ENCODE data around the gene PTH1R. TPM values are rescaled to one million over a fixed set of nuclear protein-coding genes. Genes with fewer than 3 reads are reported as not detected.

PTH1R gene
- total RNA-seq, 1 experiment from 2014 or later: 0.32 TPM

DNA sequence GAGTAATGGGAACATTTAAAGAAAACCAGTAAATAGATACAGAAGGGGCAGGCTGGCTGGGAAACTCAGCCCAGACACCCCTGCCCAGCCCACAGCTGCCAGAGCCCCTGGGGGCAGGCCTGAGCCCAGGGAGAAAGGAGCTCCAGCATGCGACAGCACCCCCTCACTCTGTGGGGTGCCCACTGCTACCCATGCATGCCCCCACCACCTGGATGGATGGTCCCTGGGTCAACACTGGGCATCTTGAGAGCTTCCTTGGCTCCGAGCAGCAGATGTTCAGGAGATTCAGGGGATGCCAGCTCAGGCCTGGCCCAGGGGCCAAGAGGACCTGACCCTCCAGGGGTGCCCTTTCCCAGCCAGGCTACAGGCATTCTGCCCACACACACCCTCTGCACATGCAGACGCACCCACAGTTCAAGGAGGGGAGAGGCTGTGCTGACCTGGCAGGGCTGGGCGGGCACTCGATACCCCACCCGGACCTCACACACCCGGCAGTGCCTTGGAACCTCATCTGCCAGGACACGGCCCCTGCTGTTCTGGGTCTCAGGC is 31.5 kb downstream of the PTH1R start:
- no peak for DNase-seq (ENCODE audit: low read depth, low spot score)

More for the DNA sequence above, 31.5 kb downstream of the PTH1R start:
- no peaks in the 10 kb centered on the region for H3K9me2 ChIP-seq (ENCODE audit: insufficient read depth)
- no peak overlapping the region for H3K27ac ChIP-seq (ENCODE audit: low read depth, low read length)
- ATAC-seq: peak; percentile 8
- H3K79me2 ChIP-seq (ENCODE audit: insufficient read depth, low read length): no peaks in the 10 kb centered on the region
- no peak overlapping the region for H3K9ac ChIP-seq (ENCODE audit: low read length)
- no TSS peak for BruUV-seq (replicated peaks)
- no peaks in the 10 kb centered on the region for H3K9me3 ChIP-seq (ENCODE audit: control insufficient read depth in 1 of 2, insufficient read depth in 1 of 2, low read depth in 1 of 2, low read length in 2 of 2)
- intact Hi-C loops (cut with micrococcal nuclease): loop anchor here (1.0 to 2.0 kb wide), 3 partner anchors 42 to 246 kb away; no protein-coding TSS in a partner anchor
- H4K20me1 ChIP-seq (ENCODE audit: insufficient read depth): no peaks in the 10 kb centered on the region
- peak overlapping the region; percentile 30; the same call in 1 of the 2 replicates for H3K4me2 ChIP-seq (ENCODE audit: low read length)
- no peak overlapping the region for H2AFZ ChIP-seq (ENCODE audit: low read depth, low read length, poor library complexity, severe bottlenecking)
- no peaks in the 10 kb centered on the region for H3K27me3 ChIP-seq (ENCODE audit: insufficient read depth, low read length)
- ChIA-PET POLR2A (no interaction called here), RAD21 (ENCODE audit: low non-redundant PET in 1 of 2, low total read pairs in 2 of 2, uncharacterized antibody in 2 of 2, unreplicated experiment in 2 of 2) (interaction anchor here (0.6 to 1.0 kb wide), 2 partner anchors 415 to 420 kb away, joined by 3 read pairs; no protein-coding TSS in a partner anchor), CTCF (interaction anchor here (0.8 to 1.8 kb wide), 11 partner anchors 8 to 531 kb away, joined by 3 to 11 read pairs (median 5); no protein-coding TSS in a partner anchor)
- H3K36me3 ChIP-seq (ENCODE audit: control insufficient read depth in 1 of 2, insufficient read depth in 2 of 2, low read length in 2 of 2): no peaks in the 10 kb centered on the region
- TF ChIP-seq, protein P1, sequence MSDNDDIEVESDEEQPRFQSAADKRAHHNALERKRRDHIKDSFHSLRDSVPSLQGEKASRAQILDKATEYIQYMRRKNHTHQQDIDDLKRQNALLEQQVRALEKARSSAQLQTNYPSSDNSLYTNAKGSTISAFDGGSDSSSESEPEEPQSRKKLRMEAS (IDR thresholded peaks at IDR 0.05): no peak
- TF ChIP-seq EGR1 (IDR thresholded peaks at IDR 0.05; ENCODE audit: low read depth) (no peak), ZFX (IDR thresholded peaks at IDR 0.05) (no peak), TCF7L2 (IDR thresholded peaks at IDR 0.05; ENCODE audit: borderline replicate concordance, extremely low read depth, insufficient read depth, insufficient read length) (no peak), EZH2phosphoT487 (IDR thresholded peaks at IDR 0.05; ENCODE audit: borderline replicate concordance) (no peak), EZH2 (IDR thresholded peaks at IDR 0.05) (no peak), ELF1 (IDR thresholded peaks at IDR 0.05; ENCODE audit: borderline replicate concordance, low read depth) (no peak), FOSL1 (IDR thresholded peaks at IDR 0.05; ENCODE audit: low read depth) (no peak)
- TF ChIP-seq, protein P2, sequence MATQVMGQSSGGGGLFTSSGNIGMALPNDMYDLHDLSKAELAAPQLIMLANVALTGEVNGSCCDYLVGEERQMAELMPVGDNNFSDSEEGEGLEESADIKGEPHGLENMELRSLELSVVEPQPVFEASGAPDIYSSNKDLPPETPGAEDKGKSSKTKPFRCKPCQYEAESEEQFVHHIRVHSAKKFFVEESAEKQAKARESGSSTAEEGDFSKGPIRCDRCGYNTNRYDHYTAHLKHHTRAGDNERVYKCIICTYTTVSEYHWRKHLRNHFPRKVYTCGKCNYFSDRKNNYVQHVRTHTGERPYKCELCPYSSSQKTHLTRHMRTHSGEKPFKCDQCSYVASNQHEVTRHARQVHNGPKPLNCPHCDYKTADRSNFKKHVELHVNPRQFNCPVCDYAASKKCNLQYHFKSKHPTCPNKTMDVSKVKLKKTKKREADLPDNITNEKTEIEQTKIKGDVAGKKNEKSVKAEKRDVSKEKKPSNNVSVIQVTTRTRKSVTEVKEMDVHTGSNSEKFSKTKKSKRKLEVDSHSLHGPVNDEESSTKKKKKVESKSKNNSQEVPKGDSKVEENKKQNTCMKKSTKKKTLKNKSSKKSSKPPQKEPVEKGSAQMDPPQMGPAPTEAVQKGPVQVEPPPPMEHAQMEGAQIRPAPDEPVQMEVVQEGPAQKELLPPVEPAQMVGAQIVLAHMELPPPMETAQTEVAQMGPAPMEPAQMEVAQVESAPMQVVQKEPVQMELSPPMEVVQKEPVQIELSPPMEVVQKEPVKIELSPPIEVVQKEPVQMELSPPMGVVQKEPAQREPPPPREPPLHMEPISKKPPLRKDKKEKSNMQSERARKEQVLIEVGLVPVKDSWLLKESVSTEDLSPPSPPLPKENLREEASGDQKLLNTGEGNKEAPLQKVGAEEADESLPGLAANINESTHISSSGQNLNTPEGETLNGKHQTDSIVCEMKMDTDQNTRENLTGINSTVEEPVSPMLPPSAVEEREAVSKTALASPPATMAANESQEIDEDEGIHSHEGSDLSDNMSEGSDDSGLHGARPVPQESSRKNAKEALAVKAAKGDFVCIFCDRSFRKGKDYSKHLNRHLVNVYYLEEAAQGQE (IDR thresholded peaks at IDR 0.05; ENCODE audit: low read depth): no peak
- H3K4me3 ChIP-seq (replicated peaks in 1 of 2; ENCODE audit: low read depth in 1 of 2, low read length in 2 of 2): no peak overlapping the region
- H3K4me1 ChIP-seq (ENCODE audit: control insufficient read depth in 1 of 2, insufficient read depth in 2 of 2, low read length in 2 of 2): peaks cover 3 to 16% of the 10 kb centered on the region in 2 experiments; a peak in 3 of 4 replicates

Data from HCT116 (cell line).